ENCODE results near the gene DLG5. TPM values are rescaled to one million over a fixed set of nuclear protein-coding genes. Genes with fewer than 3 reads are reported as not detected.

The DLG5 gene
- total RNA-seq, 2 donors from 2014 or later, result 26.1 to 47.5 TPM

GRCh38 chr10:77944519-77944918 lies 18.0 kb upstream of the DLG5 start:
- Histone ChIP-seq H3K27ac (no peak overlapping the region), H3K4me1 (no peaks in the 10 kb centered on the region), H3K9me3 (no peaks in the 10 kb centered on the region), H3K9ac (ENCODE audit: low read depth in 2 of 2, low read length in 2 of 2) (no peak overlapping the region), H3K36me3 (no peaks in the 10 kb centered on the region), H3K27me3 (no peaks in the 10 kb centered on the region), H3K4me3 (no peak overlapping the region)
- intact Hi-C loops (cut with DNase I), result no loop called here
- DNase-seq, result no peak
- TF ChIP-seq CTCF (IDR thresholded peaks at IDR 0.05), result no peak

- no peaks in the 10 kb centered on the region for H3K27me3 ChIP-seq
- intact Hi-C loops (cut with DNase I), result no loop called here
- H3K36me3 ChIP-seq, result no peaks in the 10 kb centered on the region
- no peak overlapping the region for H3K4me3 ChIP-seq
- no peaks in the 10 kb centered on the region for H3K9me3 ChIP-seq
- H3K9ac ChIP-seq (ENCODE audit: low read depth in 2 of 2, low read length in 2 of 2), result no peak overlapping the region
- H3K27ac ChIP-seq, result no peak overlapping the region
- H3K4me1 ChIP-seq, result no peaks in the 10 kb centered on the region
- no peak for TF ChIP-seq CTCF (IDR thresholded peaks at IDR 0.05)
- no peak for DNase-seq
Measured at GRCh38 chr10:77943121-77943901, 16.8 kb upstream of the DLG5 start.

- intact Hi-C loops (cut with DNase I), result no loop called here
- TF ChIP-seq CTCF (IDR thresholded peaks at IDR 0.05), result no peak
Measured at GRCh38 chr10:77941790-77942189, 15.2 kb upstream of the DLG5 start.

GRCh38 chr10:77940627-77941026 lies 14.1 kb upstream of the DLG5 start:
- intact Hi-C loops (cut with DNase I), result no loop called here
- H3K27me3 ChIP-seq, result no peaks in the 10 kb centered on the region
- no peaks in the 10 kb centered on the region for H3K36me3 ChIP-seq
- H3K4me3 ChIP-seq, result no peak overlapping the region
- no peak for TF ChIP-seq CTCF (IDR thresholded peaks at IDR 0.05)
- no peak overlapping the region for H3K9ac ChIP-seq (ENCODE audit: low read depth in 2 of 2, low read length in 2 of 2)
- H3K27ac ChIP-seq, result no peak overlapping the region
- H3K9me3 ChIP-seq, result no peaks in the 10 kb centered on the region
- no peaks in the 10 kb centered on the region for H3K4me1 ChIP-seq
- no peak for DNase-seq

More at GRCh38 chr10:77941790-77942189, 15.2 kb upstream of the DLG5 start:
- DNase-seq, result no peak
- H3K36me3 ChIP-seq, result no peaks in the 10 kb centered on the region
- H3K9ac ChIP-seq (ENCODE audit: low read depth in 2 of 2, low read length in 2 of 2), result no peak overlapping the region
- H3K27me3 ChIP-seq, result no peaks in the 10 kb centered on the region
- H3K9me3 ChIP-seq, result no peaks in the 10 kb centered on the region
- no peaks in the 10 kb centered on the region for H3K4me1 ChIP-seq
- no peak overlapping the region for H3K27ac ChIP-seq
- H3K4me3 ChIP-seq, result no peak overlapping the region

GRCh38 chr10:77940225-77940624 lies 13.7 kb upstream of the DLG5 start:
- H3K9me3 ChIP-seq, result no peaks in the 10 kb centered on the region
- H3K27me3 ChIP-seq, result no peaks in the 10 kb centered on the region
- H3K4me3 ChIP-seq, result no peak overlapping the region
- H3K27ac ChIP-seq, result no peak overlapping the region
- no peaks in the 10 kb centered on the region for H3K4me1 ChIP-seq
- H3K36me3 ChIP-seq, result no peaks in the 10 kb centered on the region
- no peak for TF ChIP-seq CTCF (IDR thresholded peaks at IDR 0.05)
- intact Hi-C loops (cut with DNase I), result no loop called here
- no peak for DNase-seq
- no peak overlapping the region for H3K9ac ChIP-seq (ENCODE audit: low read depth in 2 of 2, low read length in 2 of 2)
